ENCODE measurements around the gene STRN3. TPM values are rescaled to one million over a fixed set of nuclear protein-coding genes. Genes with fewer than 3 reads are reported as not detected.

The STRN3 gene
- total RNA-seq, 1 donor from 2014 or later: 30.5 TPM

GRCh38 chr14:30928462-30928861 lies 97.7 kb downstream of the STRN3 start:
- TF ChIP-seq, protein P1, sequence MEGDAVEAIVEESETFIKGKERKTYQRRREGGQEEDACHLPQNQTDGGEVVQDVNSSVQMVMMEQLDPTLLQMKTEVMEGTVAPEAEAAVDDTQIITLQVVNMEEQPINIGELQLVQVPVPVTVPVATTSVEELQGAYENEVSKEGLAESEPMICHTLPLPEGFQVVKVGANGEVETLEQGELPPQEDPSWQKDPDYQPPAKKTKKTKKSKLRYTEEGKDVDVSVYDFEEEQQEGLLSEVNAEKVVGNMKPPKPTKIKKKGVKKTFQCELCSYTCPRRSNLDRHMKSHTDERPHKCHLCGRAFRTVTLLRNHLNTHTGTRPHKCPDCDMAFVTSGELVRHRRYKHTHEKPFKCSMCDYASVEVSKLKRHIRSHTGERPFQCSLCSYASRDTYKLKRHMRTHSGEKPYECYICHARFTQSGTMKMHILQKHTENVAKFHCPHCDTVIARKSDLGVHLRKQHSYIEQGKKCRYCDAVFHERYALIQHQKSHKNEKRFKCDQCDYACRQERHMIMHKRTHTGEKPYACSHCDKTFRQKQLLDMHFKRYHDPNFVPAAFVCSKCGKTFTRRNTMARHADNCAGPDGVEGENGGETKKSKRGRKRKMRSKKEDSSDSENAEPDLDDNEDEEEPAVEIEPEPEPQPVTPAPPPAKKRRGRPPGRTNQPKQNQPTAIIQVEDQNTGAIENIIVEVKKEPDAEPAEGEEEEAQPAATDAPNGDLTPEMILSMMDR (IDR thresholded peaks at IDR 0.05; ENCODE audit: insufficient read depth, low read length, poor library complexity, severe bottlenecking): no peak
- DNase-seq (ENCODE audit: low read depth): no peak
- H3K36me3 ChIP-seq (ENCODE audit: control insufficient read depth, insufficient read depth, low read length): no peaks in the 10 kb centered on the region
- no peaks in the 10 kb centered on the region for H3K27me3 ChIP-seq (ENCODE audit: control insufficient read depth, insufficient read depth, low read length)
- no peak overlapping the region for H3K4me3 ChIP-seq (ENCODE audit: low read depth, low read length)

GRCh38 chr14:30925254-30925653 lies 100.9 kb downstream of the STRN3 start:
- no peaks in the 10 kb centered on the region for H3K36me3 ChIP-seq (ENCODE audit: control insufficient read depth, insufficient read depth, low read length)
- TF ChIP-seq, protein P1 (IDR thresholded peaks at IDR 0.05; ENCODE audit: insufficient read depth, low read length, poor library complexity, severe bottlenecking): no peak
- DNase-seq (ENCODE audit: low read depth): no peak
- H3K27me3 ChIP-seq (ENCODE audit: control insufficient read depth, insufficient read depth, low read length): no peaks in the 10 kb centered on the region
- H3K4me3 ChIP-seq (ENCODE audit: low read depth, low read length): no peak overlapping the region

- H3K4me3 ChIP-seq (ENCODE audit: low read depth, low read length): no peak overlapping the region
- DNase-seq (ENCODE audit: low read depth): no peak
- no peaks in the 10 kb centered on the region for H3K27me3 ChIP-seq (ENCODE audit: control insufficient read depth, insufficient read depth, low read length)
- H3K36me3 ChIP-seq (ENCODE audit: control insufficient read depth, insufficient read depth, low read length): no peaks in the 10 kb centered on the region
- TF ChIP-seq, protein P1 (IDR thresholded peaks at IDR 0.05; ENCODE audit: insufficient read depth, low read length, poor library complexity, severe bottlenecking): no peak
These were observed 104.4 kb downstream of the STRN3 start for GRCh38 chr14:30921788-30922187.

DNA sequence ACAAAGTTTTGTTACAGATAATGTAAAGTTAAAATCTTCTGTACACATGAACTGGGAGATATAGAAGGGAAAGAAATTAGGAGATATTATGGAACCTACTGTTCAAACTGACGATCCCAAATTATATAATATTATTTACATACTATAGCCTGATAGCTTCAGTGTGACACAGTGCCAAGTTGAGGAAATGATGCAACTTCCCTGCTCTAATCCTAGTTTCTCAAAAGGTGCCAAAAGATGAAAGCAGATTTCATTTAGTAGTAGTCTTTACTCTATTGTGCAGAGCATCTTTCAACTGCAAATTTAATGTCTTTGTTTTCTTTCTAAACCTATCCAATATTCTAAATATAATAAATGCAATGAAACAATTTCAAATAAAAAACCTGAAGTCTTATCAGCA lies 104.9 kb downstream of the STRN3 start:
- TF ChIP-seq, protein P1 (IDR thresholded peaks at IDR 0.05; ENCODE audit: insufficient read depth, low read length, poor library complexity, severe bottlenecking): no peak
- DNase-seq (ENCODE audit: low read depth): no peak
- H3K4me3 ChIP-seq (ENCODE audit: low read depth, low read length): no peak overlapping the region
- H3K27me3 ChIP-seq (ENCODE audit: control insufficient read depth, insufficient read depth, low read length): no peaks in the 10 kb centered on the region
- H3K36me3 ChIP-seq (ENCODE audit: control insufficient read depth, insufficient read depth, low read length): no peaks in the 10 kb centered on the region

DNA sequence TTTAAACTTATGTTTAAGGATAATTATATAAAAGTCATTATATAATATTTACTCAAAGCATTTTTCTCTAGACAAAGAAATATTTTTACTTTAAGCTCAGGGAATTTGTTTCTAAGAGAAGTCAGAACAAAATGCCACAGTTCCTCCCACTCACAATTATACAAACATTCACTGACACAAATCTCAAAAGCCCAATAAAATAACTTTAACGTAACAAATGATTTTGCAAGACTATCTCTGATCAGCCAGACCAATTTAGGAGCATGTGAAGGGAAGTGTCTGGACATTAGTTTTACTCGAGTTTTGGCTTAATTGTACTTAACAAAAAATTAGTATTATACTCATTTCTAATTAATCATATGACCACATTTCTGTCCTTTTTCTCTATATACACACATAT lies 110.6 kb downstream of the STRN3 start:
- no peak for DNase-seq (ENCODE audit: low read depth)
- no peak overlapping the region for H3K4me3 ChIP-seq (ENCODE audit: low read depth, low read length)
- H3K36me3 ChIP-seq (ENCODE audit: control insufficient read depth, insufficient read depth, low read length): no peaks in the 10 kb centered on the region
- no peaks in the 10 kb centered on the region for H3K27me3 ChIP-seq (ENCODE audit: control insufficient read depth, insufficient read depth, low read length)
- TF ChIP-seq, protein P1 (IDR thresholded peaks at IDR 0.05; ENCODE audit: insufficient read depth, low read length, poor library complexity, severe bottlenecking): no peak

DNA sequence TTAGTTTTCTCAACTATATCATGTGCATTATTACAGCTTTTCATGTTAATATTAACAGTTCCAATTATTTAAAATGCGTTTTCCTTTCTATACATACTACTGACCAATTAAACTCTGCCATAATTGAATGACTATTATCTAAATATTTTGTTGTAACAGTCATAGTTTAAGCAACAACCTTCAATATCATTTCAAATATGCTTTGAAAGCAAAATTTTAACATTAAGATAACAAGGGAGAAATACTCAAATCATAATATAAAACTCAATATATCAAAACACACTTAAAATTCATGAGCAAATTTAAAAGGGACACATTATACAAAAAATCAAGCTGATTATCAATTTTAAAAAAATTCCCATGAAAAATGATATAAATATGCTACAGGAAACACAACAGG lies 111.4 kb downstream of the STRN3 start:
- H3K27me3 ChIP-seq (ENCODE audit: control insufficient read depth, insufficient read depth, low read length): no peaks in the 10 kb centered on the region
- no peak for DNase-seq (ENCODE audit: low read depth)
- no peaks in the 10 kb centered on the region for H3K36me3 ChIP-seq (ENCODE audit: control insufficient read depth, insufficient read depth, low read length)
- TF ChIP-seq, protein P1 (IDR thresholded peaks at IDR 0.05; ENCODE audit: insufficient read depth, low read length, poor library complexity, severe bottlenecking): no peak
- no peak overlapping the region for H3K4me3 ChIP-seq (ENCODE audit: low read depth, low read length)

Measured in kidney epithelial cell (primary cell).